Measurements from ENCODE around the gene RSPH6A.

Gene RSPH6A

GRCh38 chr19:45762870-45763631, 52.1 kb downstream of the RSPH6A start:
- no peak for TF ChIP-seq CTCF (conservative IDR thresholded peaks at IDR 0.05; ENCODE audit: control insufficient read depth, insufficient read depth, low read depth, low read length)
- no peak for DNase-seq (ENCODE audit: low read depth)
- no peak overlapping the region for H3K4me3 ChIP-seq (ENCODE audit: control insufficient read depth, low read depth, low read length)

GRCh38 chr19:45761714-45762113, 53.4 kb downstream of the RSPH6A start:
- TF ChIP-seq CTCF (conservative IDR thresholded peaks at IDR 0.05; ENCODE audit: control insufficient read depth, insufficient read depth, low read depth, low read length), result no peak
- H3K4me3 ChIP-seq (ENCODE audit: control insufficient read depth, low read depth, low read length), result no peak overlapping the region
- DNase-seq (ENCODE audit: low read depth), result no peak

GRCh38 chr19:45758921-45759320, 56.2 kb downstream of the RSPH6A start:
- TF ChIP-seq CTCF (conservative IDR thresholded peaks at IDR 0.05; ENCODE audit: control insufficient read depth, insufficient read depth, low read depth, low read length), result no peak
- no peak for DNase-seq (ENCODE audit: low read depth)
- no peak overlapping the region for H3K4me3 ChIP-seq (ENCODE audit: control insufficient read depth, low read depth, low read length)

- no peak overlapping the region for H3K4me3 ChIP-seq (ENCODE audit: control insufficient read depth, low read depth, low read length)
- DNase-seq (ENCODE audit: low read depth), result no peak
- no peak for TF ChIP-seq CTCF (conservative IDR thresholded peaks at IDR 0.05; ENCODE audit: control insufficient read depth, insufficient read depth, low read depth, low read length)
Observed at GRCh38 chr19:45757695-45758094, 57.4 kb downstream of the RSPH6A start.

GRCh38 chr19:45754323-45754722, 60.8 kb downstream of the RSPH6A start:
- DNase-seq (ENCODE audit: low read depth), result no peak
- H3K4me3 ChIP-seq (ENCODE audit: control insufficient read depth, low read depth, low read length), result no peak overlapping the region
- TF ChIP-seq CTCF (conservative IDR thresholded peaks at IDR 0.05; ENCODE audit: control insufficient read depth, insufficient read depth, low read depth, low read length), result no peak

GRCh38 chr19:45753548-45753947, 61.6 kb downstream of the RSPH6A start:
- no peak for DNase-seq (ENCODE audit: low read depth)
- no peak for TF ChIP-seq CTCF (conservative IDR thresholded peaks at IDR 0.05; ENCODE audit: control insufficient read depth, insufficient read depth, low read depth, low read length)
- no peak overlapping the region for H3K4me3 ChIP-seq (ENCODE audit: control insufficient read depth, low read depth, low read length)
